ENCODE results near the gene TIE1.

The TIE1 gene

GRCh38 chr1:43280692-43281091 lies 20.1 kb upstream of the TIE1 start:
- peaks cover 2% of the 10 kb centered on the region for H3K27me3 Mint-ChIP-seq
- H3K27ac Mint-ChIP-seq = no peak overlapping the region
- H3K36me3 Mint-ChIP-seq (ENCODE audit: low read depth) = no peaks in the 10 kb centered on the region
- intact Hi-C loops (cut with micrococcal nuclease) = no loop called here
- H3K4me1 Mint-ChIP-seq (ENCODE audit: low read depth) = peaks cover 12% of the 10 kb centered on the region
- no peaks in the 10 kb centered on the region for H3K9me3 Mint-ChIP-seq
- no peak overlapping the region for H3K4me3 Mint-ChIP-seq

GRCh38 chr1:43282220-43283195 lies 18.3 kb upstream of the TIE1 start:
- Mint-ChIP-seq H3K4me3 (no peak overlapping the region), H3K27me3 (peaks cover 2% of the 10 kb centered on the region), H3K36me3 (ENCODE audit: low read depth) (no peaks in the 10 kb centered on the region), H3K4me1 (ENCODE audit: low read depth) (peaks cover 12% of the 10 kb centered on the region), H3K9me3 (no peaks in the 10 kb centered on the region), H3K27ac (no peak overlapping the region)
- intact Hi-C loops (cut with micrococcal nuclease) = no loop called here

DNA sequence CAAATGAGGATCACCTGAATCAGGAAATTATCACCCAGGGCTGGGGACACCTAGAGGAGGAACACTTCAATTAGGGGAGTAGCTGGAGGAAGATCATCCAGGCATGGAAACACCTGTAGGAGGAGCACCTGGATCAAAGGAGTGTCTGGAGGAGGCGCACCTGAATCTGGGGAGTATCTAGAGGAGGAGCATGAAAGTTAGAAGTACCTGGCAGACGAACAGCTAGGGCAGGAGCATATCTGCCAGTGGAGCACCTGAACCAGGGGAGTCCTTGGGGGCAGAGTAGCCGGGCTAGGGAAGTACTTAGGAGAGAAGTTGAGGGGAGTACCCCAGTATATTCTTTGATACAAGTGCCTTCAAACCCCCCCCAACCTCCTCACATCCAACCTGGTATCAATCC lies 16.7 kb upstream of the TIE1 start:
- H3K4me1 Mint-ChIP-seq (ENCODE audit: low read depth) = peaks cover 12% of the 10 kb centered on the region
- H3K4me3 Mint-ChIP-seq = no peak overlapping the region
- H3K27ac Mint-ChIP-seq = peak overlapping the region; percentile 0
- intact Hi-C loops (cut with micrococcal nuclease) = no loop called here
- H3K27me3 Mint-ChIP-seq = peaks cover 4% of the 10 kb centered on the region
- H3K9me3 Mint-ChIP-seq = no peaks in the 10 kb centered on the region
- H3K36me3 Mint-ChIP-seq (ENCODE audit: low read depth) = no peaks in the 10 kb centered on the region

- intact Hi-C loops (cut with micrococcal nuclease) = no loop called here
- Mint-ChIP-seq H3K27ac (peak overlapping the region; percentile 0), H3K9me3 (no peaks in the 10 kb centered on the region), H3K4me3 (no peak overlapping the region), H3K36me3 (ENCODE audit: low read depth) (no peaks in the 10 kb centered on the region), H3K4me1 (ENCODE audit: low read depth) (peaks cover 12% of the 10 kb centered on the region), H3K27me3 (peaks cover 4% of the 10 kb centered on the region)
Measured at GRCh38 chr1:43284546-43285110, 16.2 kb upstream of the TIE1 start.

DNA sequence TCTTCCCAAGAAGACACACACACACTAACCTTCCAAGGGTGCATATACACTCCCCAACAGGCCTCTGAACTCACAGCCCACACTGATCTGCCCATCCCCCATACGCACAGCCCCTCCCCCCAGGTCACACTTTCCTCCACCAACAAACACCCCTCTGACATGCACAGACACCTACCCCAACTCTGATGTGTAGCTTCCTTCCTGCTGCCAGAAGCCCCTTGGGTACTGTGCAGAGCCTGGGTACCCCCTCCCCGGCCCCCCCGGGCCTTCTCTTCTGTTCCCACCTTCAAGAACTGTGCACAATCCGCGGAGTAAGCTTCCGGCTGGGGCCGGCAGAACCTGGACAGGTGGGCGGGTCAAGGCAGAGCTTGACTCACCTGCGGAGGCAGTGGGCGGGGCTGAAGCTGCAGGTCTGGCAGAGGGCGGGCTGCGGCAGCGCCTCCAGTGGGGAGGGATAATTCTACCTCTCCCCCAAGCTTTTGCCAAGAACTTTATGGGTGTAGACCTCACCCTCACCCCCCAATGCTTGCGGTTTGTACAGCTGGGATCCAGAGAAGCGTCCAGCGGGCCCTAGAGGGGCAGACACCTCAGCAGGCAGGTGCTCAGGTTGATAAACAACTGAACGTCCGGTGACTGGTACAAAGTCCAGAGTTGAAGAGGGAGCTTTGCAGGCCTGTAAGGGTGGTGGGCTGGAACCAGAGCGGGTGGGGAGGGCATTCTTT lies 15.4 kb upstream of the TIE1 start, which contains the start of gene C1orf210:
Gene C1orf210, minus strand, starts transcription at position 313 of the 722 bp plus-strand sequence. CDS start 2,311 bp downstream, outside the sequence.
- H3K4me1 Mint-ChIP-seq (ENCODE audit: low read depth) = peaks cover 12% of the 10 kb centered on the region
- H3K9me3 Mint-ChIP-seq = no peaks in the 10 kb centered on the region
- H3K4me3 Mint-ChIP-seq = no peak within 1 kb of the TSS
- intact Hi-C loops (cut with micrococcal nuclease) = no loop called here
- peak within 1 kb of the TSS; percentile 0 for H3K27ac Mint-ChIP-seq
- H3K27me3 Mint-ChIP-seq = peaks cover 4% of the 10 kb centered on the region
- H3K36me3 Mint-ChIP-seq (ENCODE audit: low read depth) = no peaks in the 10 kb centered on the region

DNA sequence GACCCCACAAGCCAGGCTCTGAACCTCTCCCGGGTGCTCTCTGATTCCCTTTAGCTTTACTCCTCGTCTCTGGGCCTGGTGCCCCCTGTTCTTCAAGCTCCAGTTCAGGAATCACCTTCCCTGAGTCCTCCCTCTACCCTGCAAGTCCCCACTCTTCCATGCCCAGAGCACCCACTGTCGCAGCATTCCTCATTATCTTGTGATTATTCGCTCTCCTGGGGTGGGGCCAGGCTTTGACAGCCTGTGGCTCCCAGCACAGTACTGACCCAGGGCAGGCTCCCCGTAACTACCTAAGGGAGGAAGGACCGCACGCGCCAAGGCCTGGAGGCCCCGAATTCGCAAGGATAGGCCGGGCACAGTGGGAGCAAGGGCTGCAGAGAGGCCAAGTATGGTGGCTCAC lies 14.7 kb upstream of the TIE1 start:
- intact Hi-C loops (cut with micrococcal nuclease) = no loop called here
- no peak overlapping the region for H3K4me3 Mint-ChIP-seq
- peaks cover 4% of the 10 kb centered on the region for H3K27me3 Mint-ChIP-seq
- H3K36me3 Mint-ChIP-seq (ENCODE audit: low read depth) = no peaks in the 10 kb centered on the region
- no peak overlapping the region for H3K27ac Mint-ChIP-seq
- peaks cover 12% of the 10 kb centered on the region for H3K4me1 Mint-ChIP-seq (ENCODE audit: low read depth)
- H3K9me3 Mint-ChIP-seq = no peaks in the 10 kb centered on the region

- H3K27me3 Mint-ChIP-seq = peaks cover 4% of the 10 kb centered on the region
- intact Hi-C loops (cut with micrococcal nuclease) = no loop called here
- no peaks in the 10 kb centered on the region for H3K36me3 Mint-ChIP-seq (ENCODE audit: low read depth)
- no peak overlapping the region for H3K27ac Mint-ChIP-seq
- H3K4me3 Mint-ChIP-seq = no peak overlapping the region
- no peaks in the 10 kb centered on the region for H3K9me3 Mint-ChIP-seq
- peaks cover 12% of the 10 kb centered on the region for H3K4me1 Mint-ChIP-seq (ENCODE audit: low read depth)
Measured at GRCh38 chr1:43286533-43286932, 14.2 kb upstream of the TIE1 start.

- Mint-ChIP-seq H3K9me3 (no peaks in the 10 kb centered on the region), H3K27me3 (peaks cover 4% of the 10 kb centered on the region), H3K4me3 (no peak overlapping the region), H3K4me1 (ENCODE audit: low read depth) (peaks cover 12% of the 10 kb centered on the region), H3K27ac (no peak overlapping the region), H3K36me3 (ENCODE audit: low read depth) (no peaks in the 10 kb centered on the region)
- intact Hi-C loops (cut with micrococcal nuclease) = no loop called here
Measured at GRCh38 chr1:43288058-43288784, 12.6 kb upstream of the TIE1 start.

- Mint-ChIP-seq H3K36me3 (ENCODE audit: low read depth) (no peaks in the 10 kb centered on the region), H3K27ac (no peak overlapping the region), H3K4me3 (no peak overlapping the region), H3K27me3 (peaks cover 4% of the 10 kb centered on the region), H3K4me1 (ENCODE audit: low read depth) (peaks cover 10% of the 10 kb centered on the region), H3K9me3 (no peaks in the 10 kb centered on the region)
- intact Hi-C loops (cut with micrococcal nuclease) = no loop called here
Measured at GRCh38 chr1:43288785-43289706, 11.7 kb upstream of the TIE1 start.

DNA sequence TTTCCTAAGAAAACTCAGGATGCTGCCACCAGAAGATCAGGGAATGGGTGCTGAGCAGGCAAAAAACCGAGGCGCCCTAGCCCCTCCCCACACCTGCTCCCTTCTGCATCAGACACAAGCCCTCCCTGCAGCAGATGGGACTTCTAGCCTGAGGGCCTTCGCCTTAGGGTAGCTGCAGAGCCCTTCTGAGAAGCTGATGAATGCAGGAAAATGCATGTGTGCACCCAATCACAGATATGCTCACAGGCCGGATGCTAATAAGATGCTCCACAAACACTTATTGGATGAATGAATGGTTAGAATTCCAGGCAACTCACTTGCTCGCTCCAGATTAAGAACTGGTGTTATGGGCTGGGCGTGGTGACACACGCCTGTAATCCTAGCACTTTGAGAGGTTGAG lies 8.6 kb upstream of the TIE1 start:
- intact Hi-C loops (cut with micrococcal nuclease) = no loop called here
- no peak overlapping the region for H3K4me3 Mint-ChIP-seq
- peaks cover 2% of the 10 kb centered on the region for H3K27me3 Mint-ChIP-seq
- no peaks in the 10 kb centered on the region for H3K9me3 Mint-ChIP-seq
- H3K36me3 Mint-ChIP-seq (ENCODE audit: low read depth) = no peaks in the 10 kb centered on the region
- H3K27ac Mint-ChIP-seq = no peak overlapping the region
- no peaks in the 10 kb centered on the region for H3K4me1 Mint-ChIP-seq (ENCODE audit: low read depth)

DNA sequence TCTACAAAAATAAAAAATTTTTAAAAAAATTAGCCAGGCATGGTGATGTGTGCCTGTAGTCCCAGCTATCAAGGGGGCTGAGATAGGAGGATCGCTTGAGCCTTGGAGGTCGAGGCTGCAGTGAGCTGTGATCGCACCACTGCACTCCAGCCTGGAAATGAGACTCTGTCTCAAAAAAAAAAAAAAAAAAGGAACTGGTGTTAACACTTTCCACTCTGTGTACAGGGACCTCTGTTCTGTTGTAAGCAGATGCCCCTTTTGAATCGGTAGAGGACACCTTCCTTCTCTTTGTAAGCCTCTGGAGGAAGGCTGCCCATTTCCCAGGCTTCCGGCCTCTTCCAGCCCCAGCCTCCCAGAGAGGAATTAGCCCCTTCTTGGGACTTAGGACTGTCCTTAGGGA lies 8.1 kb upstream of the TIE1 start:
- no peak overlapping the region for H3K27ac Mint-ChIP-seq
- H3K36me3 Mint-ChIP-seq (ENCODE audit: low read depth) = no peaks in the 10 kb centered on the region
- H3K4me1 Mint-ChIP-seq (ENCODE audit: low read depth) = no peaks in the 10 kb centered on the region

GRCh38 chr1:43293176-43293575 lies 7.6 kb upstream of the TIE1 start:
- H3K27me3 Mint-ChIP-seq = no peaks in the 10 kb centered on the region
- H3K36me3 Mint-ChIP-seq (ENCODE audit: low read depth) = no peaks in the 10 kb centered on the region
- H3K27ac Mint-ChIP-seq = no peak overlapping the region
- intact Hi-C loops (cut with micrococcal nuclease) = no loop called here
- no peaks in the 10 kb centered on the region for H3K4me1 Mint-ChIP-seq (ENCODE audit: low read depth)
- no peak overlapping the region for H3K4me3 Mint-ChIP-seq
- H3K9me3 Mint-ChIP-seq = no peaks in the 10 kb centered on the region

More for the DNA sequence above, 8.1 kb upstream of the TIE1 start:
- Mint-ChIP-seq H3K4me3 (no peak overlapping the region), H3K27me3 (peaks cover 1% of the 10 kb centered on the region), H3K9me3 (no peaks in the 10 kb centered on the region)
- intact Hi-C loops (cut with micrococcal nuclease) = no loop called here

All from dendritic cell treated with granulocyte-macrophage colony-stimulating factor and Interleukin-4, amounts not matched to agents 40 ng/mL and 50 ng/mL, for 4 days (primary cell).